Cardiac muscle cell (in vitro differentiated cells and primary cell): ENCODE results near the gene PSME2. TPM values are rescaled to one million over a fixed set of nuclear protein-coding genes. Genes with fewer than 3 reads are reported as not detected.

Source experiments
- DNase-seq, 2 donors: peaks; one replicate each; pipeline versions ENCODE4 v3.0.0 to v3.0.0-alpha.2; 2010 to 2017; ENCODE audit warnings: low read depth in 1 of 2, low spot score in 1 of 2
- H3K27ac ChIP-seq: fragments of 200-600 bp; sonication (generic); 2 replicates; pipeline ENCODE4 v1.5.1; 2016
- H3K27me3 ChIP-seq: fragments of 200-600 bp; sonication (generic); 2 replicates; pipeline ENCODE4 v1.6.0; 2016; ENCODE audit warnings: control low read depth
- H3K36me3 ChIP-seq: fragments of 200-600 bp; sonication (generic); 2 replicates; pipeline ENCODE4 v1.5.1; 2016; ENCODE audit warnings: control low read depth
- H3K4me1 ChIP-seq: fragments of 200-600 bp; sonication (generic); 2 replicates; pipeline ENCODE4 v1.8.1; 2017; ENCODE audit warnings: low read depth, mild to moderate bottlenecking, mixed run types
- H3K4me3 ChIP-seq: fragments of 200-600 bp; sonication (generic); 2 replicates; pipeline ENCODE4 v1.5.1; 2016; ENCODE audit warnings: mild to moderate bottlenecking
- H3K9me3 ChIP-seq: fragments of 200-600 bp; sonication (generic); 2 replicates; pipeline ENCODE4 v1.5.1; 2017; ENCODE audit warnings: low read depth, mild to moderate bottlenecking, control low read depth
- CTCF ChIP-seq: IDR thresholded peaks from 2 replicates; pipeline ENCODE4 v1.5.1; 2012; ENCODE audit warnings: low read depth, mild to moderate bottlenecking, low read length
- polyA plus RNA-seq: library from polyadenylated mRNA; unstranded; fragments of >200 nt; fragmentation: Nextera tagmentation; extraction: Ambion mirVana; gene quantifications from 2 replicates; pipeline ENCODE4 v1.2.1, GENCODE V29; 2016
- total RNA-seq: library from RNA; depleted of rRNA; stranded (reverse); fragments of >200 nt; gene quantifications from 2 replicates; pipeline ENCODE4 v1.2.3, GENCODE V29; 2016

Gene PSME2
- total and polyA plus RNA-seq, 2 experiments from 2014 or later: 92.3 to 331 TPM

GRCh38 chr14:24129410-24129998, 16.9 kb downstream of the PSME2 start:
- no peak for TF ChIP-seq CTCF
- H3K27me3 ChIP-seq: no peaks in the 10 kb centered on the region
- no peak overlapping the region for H3K4me3 ChIP-seq
- no peaks in the 10 kb centered on the region for H3K9me3 ChIP-seq
- peaks cover 40% of the 10 kb centered on the region for H3K4me1 ChIP-seq
- DNase-seq: no peak
- H3K36me3 ChIP-seq: no peaks in the 10 kb centered on the region
- peak overlapping the region; percentile 96 for H3K27ac ChIP-seq

- DNase-seq: no peak
- Histone ChIP-seq H3K4me3 (no peak overlapping the region), H3K9me3 (no peaks in the 10 kb centered on the region), H3K27me3 (no peaks in the 10 kb centered on the region), H3K27ac (no peak overlapping the region), H3K36me3 (peaks cover 10% of the 10 kb centered on the region), H3K4me1 (peaks cover 35% of the 10 kb centered on the region)
- no peak for TF ChIP-seq CTCF
Observed at GRCh38 chr14:24127673-24128072, 18.7 kb downstream of the PSME2 start.

DNA sequence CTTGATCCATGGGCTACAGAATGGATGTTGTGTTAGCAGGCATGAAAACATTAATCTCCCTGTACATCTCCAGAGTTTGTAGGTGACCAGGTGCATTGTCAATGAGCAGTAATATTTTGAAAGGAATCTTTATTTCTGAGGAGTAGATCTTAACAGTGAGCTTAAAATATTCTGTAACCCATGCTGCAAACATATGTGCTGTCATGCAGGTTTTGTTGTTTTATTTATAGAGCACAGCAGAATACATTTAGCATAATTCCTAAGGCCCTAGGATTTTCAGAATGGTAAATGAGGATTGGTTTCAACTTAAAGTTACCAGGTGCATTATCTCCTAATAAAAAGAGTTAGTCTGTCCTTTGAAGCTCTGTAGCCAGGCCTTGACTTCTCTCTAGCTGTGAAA, 19.5 kb downstream of the PSME2 start:
- Histone ChIP-seq H3K27me3 (no peaks in the 10 kb centered on the region), H3K9me3 (no peaks in the 10 kb centered on the region), H3K36me3 (peaks cover 12% of the 10 kb centered on the region), H3K4me1 (peaks cover 27% of the 10 kb centered on the region), H3K4me3 (no peak overlapping the region), H3K27ac (no peak overlapping the region)
- DNase-seq: no peak
- no peak for TF ChIP-seq CTCF

GRCh38 chr14:24123424-24124417, 22.7 kb downstream of the PSME2 start:
- Histone ChIP-seq H3K4me3 (no peak overlapping the region), H3K27me3 (no peaks in the 10 kb centered on the region), H3K27ac (peak overlapping the region; percentile 48), H3K36me3 (peaks cover 38% of the 10 kb centered on the region), H3K9me3 (no peaks in the 10 kb centered on the region), H3K4me1 (no peaks in the 10 kb centered on the region)
- TF ChIP-seq CTCF: no peak
- DNase-seq: no peak

DNA sequence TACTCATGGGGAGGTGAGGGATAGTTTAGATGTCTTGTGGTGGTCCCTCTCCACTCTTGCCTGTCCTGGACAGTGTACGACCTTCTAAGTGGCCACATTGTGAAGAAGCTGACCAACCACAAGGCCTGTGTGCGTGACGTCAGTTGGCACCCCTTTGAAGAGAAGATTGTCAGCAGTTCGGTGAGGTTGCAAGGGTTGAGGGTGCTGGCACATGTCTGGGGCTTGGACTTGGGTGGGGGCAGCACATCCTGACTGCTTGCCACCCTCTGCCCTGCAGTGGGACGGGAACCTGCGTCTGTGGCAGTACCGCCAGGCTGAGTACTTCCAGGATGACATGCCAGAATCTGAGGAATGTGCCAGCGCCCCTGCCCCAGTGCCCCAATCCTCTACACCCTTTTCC, 23.5 kb downstream of the PSME2 start:
- no peaks in the 10 kb centered on the region for H3K9me3 ChIP-seq
- peak overlapping the region; percentile 48 for H3K27ac ChIP-seq
- peaks cover 46% of the 10 kb centered on the region for H3K36me3 ChIP-seq
- no peak overlapping the region for H3K4me3 ChIP-seq
- H3K27me3 ChIP-seq: no peaks in the 10 kb centered on the region
- H3K4me1 ChIP-seq: no peaks in the 10 kb centered on the region
- DNase-seq: no peak
- no peak for TF ChIP-seq CTCF
